Hematopoietic multipotent progenitor cell treated with erythropoietin and hydrocortisone succinate and interleukin-3 and kit ligand, for 6 days (in vitro differentiated cells): ENCODE results near the gene TMEM117.
"Not testable (repeated sequence)": the region's sequence is repeated elsewhere in the genome, so short reads cannot be mapped to it uniquely, and the experiment has no call there.

ENCODE experiments used
- DNase-seq: peaks from one replicate; pipeline ENCODE4 v3.0.0-alpha.2; 2015

Gene TMEM117

GRCh38 chr12:44029194-44029593 is 193.3 kb downstream of the TMEM117 start:
- DNase-seq: no peak

GRCh38 chr12:44031472-44032185 is 195.7 kb downstream of the TMEM117 start:
- no peak for DNase-seq

GRCh38 chr12:44034906-44035305 is 199.0 kb downstream of the TMEM117 start:
- DNase-seq: no peak

GRCh38 chr12:44036875-44037443 is 201.1 kb downstream of the TMEM117 start:
- DNase-seq: no peak

- DNase-seq: no peak
These were observed 202.5 kb downstream of the TMEM117 start for GRCh38 chr12:44038411-44038810.

GRCh38 chr12:44044491-44044890 is 208.6 kb downstream of the TMEM117 start:
- not testable (repeated sequence) for DNase-seq

GRCh38 chr12:44046732-44047417 is 211.0 kb downstream of the TMEM117 start:
- no peak for DNase-seq

GRCh38 chr12:44052554-44052953 is 216.7 kb downstream of the TMEM117 start:
- no peak for DNase-seq

GRCh38 chr12:44053549-44054127 is 217.8 kb downstream of the TMEM117 start:
- no peak for DNase-seq

- no peak for DNase-seq
These were observed 218.4 kb downstream of the TMEM117 start for GRCh38 chr12:44054281-44054680.

- DNase-seq: no peak
These were observed 222.5 kb downstream of the TMEM117 start for GRCh38 chr12:44058366-44058765.

- DNase-seq: no peak
These were observed 223.6 kb downstream of the TMEM117 start for GRCh38 chr12:44059476-44059875.

- DNase-seq: no peak
These were observed 227.8 kb downstream of the TMEM117 start for GRCh38 chr12:44063671-44064070.

- DNase-seq: no peak
These were observed 241.0 kb downstream of the TMEM117 start for GRCh38 chr12:44076871-44077270.

GRCh38 chr12:44077294-44077693 is 241.4 kb downstream of the TMEM117 start:
- DNase-seq: no peak

- no peak for DNase-seq
These were observed 242.4 kb downstream of the TMEM117 start for GRCh38 chr12:44078273-44078672.

GRCh38 chr12:44088647-44089046 is 252.8 kb downstream of the TMEM117 start:
- no peak for DNase-seq

- no peak for DNase-seq
These were observed 256.2 kb downstream of the TMEM117 start for GRCh38 chr12:44091948-44092606.

GRCh38 chr12:44098786-44099185 is 262.9 kb downstream of the TMEM117 start:
- DNase-seq: no peak

- no peak for DNase-seq
These were observed 263.6 kb downstream of the TMEM117 start for GRCh38 chr12:44099486-44099885.

- no peak for DNase-seq
These were observed 264.4 kb downstream of the TMEM117 start for GRCh38 chr12:44100264-44100663.

- DNase-seq: no peak
These were observed 265.6 kb downstream of the TMEM117 start for GRCh38 chr12:44101475-44101874.

GRCh38 chr12:44114906-44115305 is 279.0 kb downstream of the TMEM117 start:
- DNase-seq: no peak
